Progenitor cell of endocrine pancreas (in vitro differentiated cells): Measurements from ENCODE around the gene NSL1. TPM values are rescaled to one million over a fixed set of nuclear protein-coding genes. Genes with fewer than 3 reads are reported as not detected.

ENCODE experiments used
- DNase-seq: peaks from one replicate; pipeline ENCODE4 v3.0.0; 2021; ENCODE audit warnings: low spot score; ENCODE audit not compliant: unreplicated experiment
- H3K27ac Mint-ChIP-seq: 2 replicates; pipeline ENCODE4 v1.8.0; 2021; ENCODE audit warnings: mild to moderate bottlenecking, moderate library complexity, mixed read lengths
- H3K27me3 Mint-ChIP-seq: 2 replicates; pipeline ENCODE4 v1.8.0; 2021; ENCODE audit warnings: mixed read lengths
- H3K36me3 Mint-ChIP-seq: 2 replicates; pipeline ENCODE4 v1.8.0; 2022; ENCODE audit warnings: mixed read lengths; ENCODE audit not compliant: insufficient read depth
- H3K4me1 Mint-ChIP-seq: 2 replicates; pipeline ENCODE4 v1.8.0; 2021; ENCODE audit warnings: low read depth, mixed read lengths
- H3K4me3 Mint-ChIP-seq: 2 replicates; pipeline ENCODE4 v1.8.0; 2021; ENCODE audit warnings: low read depth, mild to moderate bottlenecking, moderate library complexity, mixed read lengths
- H3K9me3 Mint-ChIP-seq: 2 replicates; pipeline ENCODE4 v1.8.0; 2021; ENCODE audit warnings: low read depth, mixed read lengths
- CTCF ChIP-seq: fragments of 200-600 bp; sonication (generic); IDR thresholded peaks from one replicate; pipeline ENCODE4 v1.5.0; 2021; ENCODE audit warnings: antibody characterized with exemption, mild to moderate bottlenecking; ENCODE audit not compliant: unreplicated experiment
- total RNA-seq: library from RNA; stranded (reverse); gene quantifications from 2 replicates; pipeline ENCODE4 v1.2.1, GENCODE V29; 2021

NSL1 gene
- total RNA-seq, 1 donor from 2014 or later: 41.1 TPM

- peak overlapping the region; percentile 71 for H3K27ac Mint-ChIP-seq
- no peaks in the 10 kb centered on the region for H3K27me3 Mint-ChIP-seq
- peaks cover 17% of the 10 kb centered on the region for H3K9me3 Mint-ChIP-seq
- no peak for DNase-seq
- peaks cover 20% of the 10 kb centered on the region for H3K4me1 Mint-ChIP-seq
- no peak overlapping the region for H3K4me3 Mint-ChIP-seq
- peaks cover 31% of the 10 kb centered on the region for H3K36me3 Mint-ChIP-seq
- TF ChIP-seq CTCF: no peak
Observed at GRCh38 chr1:212762839-212763238, 28.7 kb downstream of the NSL1 start.

DNA sequence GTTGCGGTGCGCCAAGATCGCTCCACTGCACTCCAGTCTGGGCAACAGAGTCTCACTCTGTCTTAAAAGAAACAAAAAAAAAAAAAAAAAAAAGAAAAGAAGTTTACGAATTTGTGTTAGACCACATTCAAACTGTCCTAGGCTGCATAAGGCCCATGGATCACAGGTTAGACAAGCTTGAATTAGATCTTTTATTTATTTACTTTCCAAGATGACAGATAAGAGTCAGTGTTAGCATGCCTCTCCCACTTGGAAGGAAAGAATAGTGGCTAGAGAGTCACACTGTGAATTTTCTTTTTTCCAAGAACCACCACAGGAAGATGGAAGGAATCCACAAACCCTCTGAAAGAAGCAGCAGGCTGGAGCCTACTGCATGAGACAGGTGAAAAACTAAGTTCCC is 29.3 kb downstream of the NSL1 start:
- Mint-ChIP-seq H3K27ac (no peak overlapping the region), H3K9me3 (peaks cover 11% of the 10 kb centered on the region), H3K27me3 (no peaks in the 10 kb centered on the region), H3K36me3 (peaks cover 25% of the 10 kb centered on the region), H3K4me1 (peaks cover 20% of the 10 kb centered on the region), H3K4me3 (no peak overlapping the region)
- no peak for DNase-seq
- TF ChIP-seq CTCF: no peak

GRCh38 chr1:212760126-212760823 is 31.3 kb downstream of the NSL1 start:
- Mint-ChIP-seq H3K4me3 (no peak overlapping the region), H3K36me3 (peaks cover 15% of the 10 kb centered on the region), H3K9me3 (no peaks in the 10 kb centered on the region), H3K27me3 (no peaks in the 10 kb centered on the region), H3K27ac (no peak overlapping the region), H3K4me1 (peaks cover 20% of the 10 kb centered on the region)
- TF ChIP-seq CTCF: peak; percentile 39
- DNase-seq: no peak

DNA sequence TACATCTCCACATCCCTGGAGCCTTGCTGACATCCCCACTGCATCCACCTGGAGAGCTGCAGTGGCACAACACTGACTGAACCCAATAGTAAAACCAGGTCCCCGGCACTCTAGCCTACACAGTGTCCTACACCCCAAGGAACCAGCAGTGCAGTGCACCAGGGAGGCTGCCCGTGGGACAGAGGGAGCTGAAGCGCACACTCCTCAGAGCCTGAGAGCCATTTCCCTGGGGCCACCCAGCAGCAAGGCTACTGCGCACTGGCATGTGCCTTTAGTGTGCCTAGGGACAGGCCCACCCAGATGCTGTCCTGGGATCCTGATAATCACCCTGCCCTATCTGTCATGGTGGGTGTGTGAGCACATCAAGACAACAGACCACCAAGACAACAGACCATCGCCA is 31.9 kb downstream of the NSL1 start:
- no peak overlapping the region for H3K27ac Mint-ChIP-seq

DNA sequence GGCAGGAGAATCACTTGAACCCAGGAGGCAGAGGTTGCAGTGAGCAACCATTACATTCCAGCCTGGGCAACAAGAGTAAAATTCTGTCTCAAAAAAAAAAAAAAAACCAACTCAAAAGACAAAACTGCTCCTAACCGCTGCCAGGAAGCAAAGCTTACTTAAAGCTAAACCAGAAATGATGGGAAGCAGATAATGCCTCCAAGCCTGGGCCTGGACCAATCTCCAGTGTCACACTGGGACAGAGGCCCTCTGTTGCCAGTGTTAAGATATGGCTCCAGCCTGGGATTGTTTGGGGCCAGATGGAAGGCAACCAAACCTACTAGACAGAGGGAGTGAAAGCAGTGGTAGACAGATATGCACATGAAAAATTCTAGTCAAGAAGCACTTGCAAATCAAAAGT is 36.9 kb downstream of the NSL1 start:
- no peak for DNase-seq
- Mint-ChIP-seq H3K27ac (no peak overlapping the region), H3K9me3 (no peaks in the 10 kb centered on the region), H3K4me1 (no peaks in the 10 kb centered on the region), H3K36me3 (peaks cover 1% of the 10 kb centered on the region), H3K27me3 (no peaks in the 10 kb centered on the region), H3K4me3 (no peak overlapping the region)
- TF ChIP-seq CTCF: no peak

More for the DNA sequence above, 31.9 kb downstream of the NSL1 start:
- H3K4me1 Mint-ChIP-seq: peaks cover 17% of the 10 kb centered on the region
- no peak for DNase-seq
- H3K9me3 Mint-ChIP-seq: no peaks in the 10 kb centered on the region
- H3K36me3 Mint-ChIP-seq: peaks cover 10% of the 10 kb centered on the region
- no peaks in the 10 kb centered on the region for H3K27me3 Mint-ChIP-seq
- TF ChIP-seq CTCF: no peak
- H3K4me3 Mint-ChIP-seq: no peak overlapping the region
